ENCODE data around the gene SLC9A3.

Gene SLC9A3

DNA sequence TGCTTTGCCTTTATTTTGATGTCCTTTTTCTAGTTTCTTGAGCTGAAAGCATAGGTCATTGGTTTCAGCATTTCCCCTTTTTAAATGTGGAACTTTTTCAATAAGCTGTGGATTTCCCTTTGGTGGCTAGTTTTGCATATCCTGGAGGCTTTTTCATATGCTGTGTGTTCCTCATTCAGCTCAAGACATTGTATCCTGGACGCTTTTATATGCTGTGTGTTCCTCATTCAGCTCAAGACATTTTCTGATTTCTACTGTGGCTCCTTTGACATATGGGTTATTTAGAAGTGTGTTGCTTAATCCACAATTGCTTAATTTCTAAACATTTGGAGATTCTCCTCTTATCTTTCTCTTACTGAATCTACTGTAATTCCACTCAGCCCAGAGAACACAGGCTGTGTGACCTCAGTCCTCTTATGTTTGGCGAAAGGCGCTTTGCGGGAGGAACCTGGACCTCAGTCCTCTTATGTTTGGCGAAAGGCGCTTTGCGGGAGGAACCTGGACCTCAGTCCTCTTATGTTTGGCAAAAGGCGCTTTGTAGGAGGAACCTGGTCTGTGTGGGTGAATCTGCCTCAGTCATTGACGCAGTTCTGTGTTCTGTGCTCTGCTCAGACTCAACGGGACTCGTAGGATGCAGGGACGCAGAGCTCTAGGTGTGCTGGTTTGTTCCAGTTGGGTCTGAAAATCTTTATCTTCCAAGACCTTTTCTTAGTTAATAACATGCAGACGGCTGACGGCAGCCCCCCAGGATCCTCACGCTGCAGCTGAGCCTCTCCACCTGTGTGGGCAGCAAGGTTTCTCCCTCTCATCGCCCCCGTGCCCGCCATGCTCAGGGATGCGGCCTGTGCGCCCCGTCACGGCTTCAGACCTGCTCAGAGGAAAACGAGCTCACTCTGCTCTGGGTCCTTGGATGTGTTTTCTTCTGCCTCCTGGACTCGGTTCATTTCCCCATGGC lies 6.0 kb upstream of the SLC9A3 start:
- Histone ChIP-seq H3K27ac (ENCODE audit: low read depth, low read length) (no peak overlapping the region), H3K27me3 (ENCODE audit: control insufficient read depth, insufficient read depth, low read length) (peaks cover 60% of the 10 kb centered on the region), H3K9ac (ENCODE audit: low read depth, low read length) (no peak overlapping the region), H3K4me1 (ENCODE audit: control insufficient read depth, insufficient read depth, low read length) (no peaks in the 10 kb centered on the region), H3K4me3 (ENCODE audit: low read depth, low read length) (no peak overlapping the region), H3K36me3 (ENCODE audit: control insufficient read depth, insufficient read depth, low read length) (no peaks in the 10 kb centered on the region), H3K9me3 (ENCODE audit: control insufficient read depth, insufficient read depth, low read length) (no peaks in the 10 kb centered on the region)

GRCh38 chr5:528629-529511 lies 4.6 kb upstream of the SLC9A3 start:
- Histone ChIP-seq H3K27ac (ENCODE audit: low read depth, low read length) (no peak overlapping the region), H3K27me3 (ENCODE audit: control insufficient read depth, insufficient read depth, low read length) (peaks cover 73% of the 10 kb centered on the region), H3K4me1 (ENCODE audit: control insufficient read depth, insufficient read depth, low read length) (no peaks in the 10 kb centered on the region), H3K36me3 (ENCODE audit: control insufficient read depth, insufficient read depth, low read length) (no peaks in the 10 kb centered on the region), H3K9ac (ENCODE audit: low read depth, low read length) (no peak overlapping the region), H3K9me3 (ENCODE audit: control insufficient read depth, insufficient read depth, low read length) (no peaks in the 10 kb centered on the region), H3K4me3 (ENCODE audit: low read depth, low read length) (no peak overlapping the region)

DNA sequence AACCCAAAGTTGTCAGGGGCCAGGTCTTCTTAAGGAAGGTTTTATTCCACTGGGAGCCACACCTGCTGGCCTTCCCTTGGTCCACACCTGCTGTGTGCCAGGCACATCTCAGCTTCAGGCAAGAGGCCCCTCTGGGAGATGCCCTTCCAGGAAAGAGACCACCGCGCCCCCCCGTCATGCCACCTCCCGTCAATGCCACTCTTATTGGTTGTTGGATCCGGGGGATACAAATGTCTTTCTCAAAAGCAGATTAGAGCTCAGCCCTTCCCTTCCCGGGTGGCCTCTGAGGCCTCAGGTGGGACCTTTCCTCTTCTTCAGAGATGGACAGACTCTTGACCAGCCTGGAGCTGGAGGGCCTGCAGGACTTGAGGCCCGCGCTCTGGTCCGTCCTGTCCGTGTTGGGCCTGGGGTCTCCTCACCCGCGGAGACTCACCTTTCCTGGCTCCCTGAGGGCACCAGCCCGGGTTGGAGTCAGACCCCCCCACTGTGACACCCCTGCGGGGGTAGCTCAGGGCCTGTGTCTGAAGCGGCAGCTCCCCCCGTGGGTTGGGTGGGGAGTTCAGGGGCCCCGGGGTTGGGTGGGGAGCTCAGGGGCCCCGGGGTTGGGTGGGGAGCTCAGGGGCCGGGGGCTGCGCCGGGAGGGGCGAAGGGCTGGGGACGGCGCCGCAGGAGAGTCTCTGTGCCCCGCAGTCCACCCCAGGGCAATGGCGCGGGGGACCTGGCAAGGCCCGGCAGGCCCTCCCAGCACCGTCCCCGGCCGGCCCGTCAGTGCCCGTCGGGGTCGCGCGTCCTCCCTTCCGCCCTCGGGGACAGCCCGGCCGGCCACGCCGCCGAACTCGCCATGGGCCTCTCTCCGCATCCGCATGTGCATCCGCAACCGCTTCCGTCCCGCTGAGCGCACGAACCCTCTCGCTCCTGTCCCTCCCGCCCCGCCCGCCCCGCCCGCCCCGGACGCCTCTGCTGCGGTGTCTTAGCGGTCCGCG lies 3.7 kb upstream of the SLC9A3 start:
- Histone ChIP-seq H3K36me3 (ENCODE audit: control insufficient read depth, insufficient read depth, low read length) (no peaks in the 10 kb centered on the region), H3K9ac (ENCODE audit: low read depth, low read length) (no peak overlapping the region), H3K27ac (ENCODE audit: low read depth, low read length) (no peak overlapping the region), H3K4me1 (ENCODE audit: control insufficient read depth, insufficient read depth, low read length) (no peaks in the 10 kb centered on the region), H3K27me3 (ENCODE audit: control insufficient read depth, insufficient read depth, low read length) (peaks cover 82% of the 10 kb centered on the region), H3K4me3 (ENCODE audit: low read depth, low read length) (no peak overlapping the region), H3K9me3 (ENCODE audit: control insufficient read depth, insufficient read depth, low read length) (no peaks in the 10 kb centered on the region)

DNA sequence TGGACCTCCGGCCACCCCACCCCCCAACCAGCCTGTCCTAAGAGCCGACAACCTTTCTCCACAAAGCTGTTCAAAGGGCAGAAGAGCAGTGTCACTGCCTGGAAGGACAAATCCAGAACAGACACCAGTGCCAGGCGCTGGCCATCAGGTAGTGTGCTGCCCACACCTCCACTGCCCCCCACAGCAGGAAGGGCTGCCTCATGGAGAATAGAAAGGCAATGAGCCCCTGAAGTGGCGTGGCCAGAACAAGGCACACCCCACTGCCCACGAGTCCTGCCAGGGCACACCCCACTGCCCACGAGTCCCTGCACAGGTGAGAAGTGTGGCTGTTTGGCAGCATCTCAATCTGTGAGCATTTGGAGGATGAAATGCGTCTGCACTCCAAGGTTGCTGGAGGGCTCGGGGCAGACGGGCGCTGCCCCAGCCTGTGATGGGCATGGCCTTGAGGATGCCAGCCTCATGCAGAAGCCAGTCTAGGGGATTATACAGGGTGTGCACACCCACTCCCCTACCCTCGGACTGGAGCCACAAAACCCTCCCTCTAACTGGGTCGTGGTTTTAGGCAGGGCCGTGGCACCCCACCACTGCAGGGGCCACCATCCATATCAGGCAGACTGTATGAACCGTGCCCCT lies 2.3 kb upstream of the SLC9A3 start:
- Histone ChIP-seq H3K27me3 (ENCODE audit: control insufficient read depth, insufficient read depth, low read length) (peaks cover 96% of the 10 kb centered on the region), H3K9ac (ENCODE audit: low read depth, low read length) (no peak overlapping the region), H3K4me3 (ENCODE audit: low read depth, low read length) (no peak overlapping the region), H3K27ac (ENCODE audit: low read depth, low read length) (no peak overlapping the region), H3K4me1 (ENCODE audit: control insufficient read depth, insufficient read depth, low read length) (peaks cover 3% of the 10 kb centered on the region; the same call in 1 of the 2 replicates), H3K36me3 (ENCODE audit: control insufficient read depth, insufficient read depth, low read length) (no peaks in the 10 kb centered on the region), H3K9me3 (ENCODE audit: control insufficient read depth, insufficient read depth, low read length) (no peaks in the 10 kb centered on the region)

GRCh38 chr5:525916-526315 lies 1.7 kb upstream of the SLC9A3 start:
- Histone ChIP-seq H3K27me3 (ENCODE audit: control insufficient read depth, insufficient read depth, low read length) (peaks cover 96% of the 10 kb centered on the region), H3K36me3 (ENCODE audit: control insufficient read depth, insufficient read depth, low read length) (no peaks in the 10 kb centered on the region)

DNA sequence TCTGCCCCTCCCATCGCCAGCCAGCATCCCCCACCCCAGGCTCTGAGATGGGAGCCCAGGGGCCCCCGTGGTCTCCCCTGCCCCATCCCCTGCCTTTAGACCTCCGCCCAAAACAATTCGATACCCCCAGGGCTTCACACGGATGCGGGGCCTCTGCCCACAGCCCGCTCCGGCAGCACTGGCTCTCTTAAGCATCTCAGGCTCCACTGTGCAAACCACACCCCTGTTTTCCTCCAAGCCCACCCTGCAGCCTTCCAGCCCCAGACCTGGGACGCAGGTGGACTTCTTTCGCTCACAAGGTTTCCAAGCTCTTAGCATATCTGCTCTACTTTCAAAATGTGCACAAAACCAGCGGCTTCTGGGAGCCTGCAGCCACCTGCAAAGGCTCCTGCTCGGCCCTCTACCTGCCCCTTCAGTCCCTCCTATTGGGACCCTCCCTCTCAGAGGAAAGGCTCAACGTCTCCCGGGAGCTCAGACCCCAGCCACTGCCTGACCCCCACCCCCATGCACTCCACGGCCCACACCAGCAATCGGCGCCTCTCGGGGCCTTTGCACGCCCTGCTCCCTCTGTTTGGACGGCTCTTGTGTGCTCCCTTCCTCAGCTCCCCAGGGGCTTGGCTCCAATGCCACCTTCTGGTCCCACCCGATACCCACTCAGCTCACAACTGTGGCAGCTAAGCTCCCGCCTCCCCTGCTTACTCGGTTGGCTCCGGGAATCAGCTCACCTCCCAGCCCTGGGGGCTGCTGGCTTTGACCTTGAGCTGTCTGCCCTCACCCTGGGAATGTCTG lies 918 bp upstream of the SLC9A3 start:
- H3K9me3 ChIP-seq (ENCODE audit: control insufficient read depth, insufficient read depth, low read length), result no peaks in the 10 kb centered on the region
- no peak overlapping the region for H3K4me3 ChIP-seq (ENCODE audit: low read depth, low read length)
- peaks cover 90% of the 10 kb centered on the region for H3K27me3 ChIP-seq (ENCODE audit: control insufficient read depth, insufficient read depth, low read length)
- H3K36me3 ChIP-seq (ENCODE audit: control insufficient read depth, insufficient read depth, low read length), result no peaks in the 10 kb centered on the region
- H3K27ac ChIP-seq (ENCODE audit: low read depth, low read length), result no peak overlapping the region
- no peak overlapping the region for H3K9ac ChIP-seq (ENCODE audit: low read depth, low read length)
- peaks cover 7% of the 10 kb centered on the region; the same call in 1 of the 2 replicates for H3K4me1 ChIP-seq (ENCODE audit: control insufficient read depth, insufficient read depth, low read length)

More at GRCh38 chr5:525916-526315, 1.7 kb upstream of the SLC9A3 start:
- Histone ChIP-seq H3K27ac (ENCODE audit: low read depth, low read length) (no peak overlapping the region), H3K4me3 (ENCODE audit: low read depth, low read length) (no peak overlapping the region), H3K4me1 (ENCODE audit: control insufficient read depth, insufficient read depth, low read length) (peaks cover 7% of the 10 kb centered on the region; the same call in 1 of the 2 replicates), H3K9me3 (ENCODE audit: control insufficient read depth, insufficient read depth, low read length) (no peaks in the 10 kb centered on the region), H3K9ac (ENCODE audit: low read depth, low read length) (no peak overlapping the region)

- no peaks in the 10 kb centered on the region for H3K36me3 ChIP-seq (ENCODE audit: control insufficient read depth, insufficient read depth, low read length)
- peaks cover 7% of the 10 kb centered on the region; the same call in 1 of the 2 replicates for H3K4me1 ChIP-seq (ENCODE audit: control insufficient read depth, insufficient read depth, low read length)
- no peak overlapping the region for H3K27ac ChIP-seq (ENCODE audit: low read depth, low read length)
- no peak overlapping the region for H3K9ac ChIP-seq (ENCODE audit: low read depth, low read length)
- peaks cover 75% of the 10 kb centered on the region for H3K27me3 ChIP-seq (ENCODE audit: control insufficient read depth, insufficient read depth, low read length)
- H3K4me3 ChIP-seq (ENCODE audit: low read depth, low read length), result peak overlapping the region; percentile 50; the same call in 1 of the 2 replicates
- no peaks in the 10 kb centered on the region for H3K9me3 ChIP-seq (ENCODE audit: control insufficient read depth, insufficient read depth, low read length)
Observed at GRCh38 chr5:523441-524222, 617 bp downstream of the SLC9A3 start.

DNA sequence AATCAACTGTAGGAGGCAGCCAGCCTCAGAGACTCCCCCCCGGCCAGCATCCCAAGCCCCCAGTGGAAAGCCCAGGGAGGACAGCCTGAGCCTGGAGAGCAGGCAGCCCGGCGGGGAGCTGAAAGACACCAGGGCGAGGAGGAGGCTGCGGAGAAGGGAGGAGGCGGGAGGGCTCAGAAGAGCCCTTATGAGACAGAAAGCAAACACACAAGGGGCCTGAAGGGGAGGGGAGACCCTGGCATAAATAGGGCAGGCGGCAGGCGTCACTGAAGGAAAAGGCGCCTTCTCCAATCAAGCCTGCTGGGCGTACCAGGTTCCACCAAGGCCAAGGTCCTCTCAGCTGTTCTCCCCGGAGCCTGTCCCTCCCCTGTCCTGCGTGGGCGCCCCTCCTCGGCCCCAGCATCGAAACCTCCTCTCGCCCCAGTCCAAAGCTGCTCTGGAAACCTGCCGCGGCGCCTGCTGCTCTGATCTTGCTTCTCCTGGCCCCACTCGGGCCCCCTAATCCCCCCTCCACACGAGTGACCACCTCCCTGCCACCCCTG lies 1.3 kb downstream of the SLC9A3 start:
- peaks cover 7% of the 10 kb centered on the region; the same call in 1 of the 2 replicates for H3K4me1 ChIP-seq (ENCODE audit: control insufficient read depth, insufficient read depth, low read length)
- peaks cover 70% of the 10 kb centered on the region for H3K27me3 ChIP-seq (ENCODE audit: control insufficient read depth, insufficient read depth, low read length)
- no peak overlapping the region for H3K9ac ChIP-seq (ENCODE audit: low read depth, low read length)
- no peaks in the 10 kb centered on the region for H3K36me3 ChIP-seq (ENCODE audit: control insufficient read depth, insufficient read depth, low read length)
- peak overlapping the region; percentile 50; the same call in 1 of the 2 replicates for H3K4me3 ChIP-seq (ENCODE audit: low read depth, low read length)
- H3K27ac ChIP-seq (ENCODE audit: low read depth, low read length), result no peak overlapping the region
- H3K9me3 ChIP-seq (ENCODE audit: control insufficient read depth, insufficient read depth, low read length), result no peaks in the 10 kb centered on the region

DNA sequence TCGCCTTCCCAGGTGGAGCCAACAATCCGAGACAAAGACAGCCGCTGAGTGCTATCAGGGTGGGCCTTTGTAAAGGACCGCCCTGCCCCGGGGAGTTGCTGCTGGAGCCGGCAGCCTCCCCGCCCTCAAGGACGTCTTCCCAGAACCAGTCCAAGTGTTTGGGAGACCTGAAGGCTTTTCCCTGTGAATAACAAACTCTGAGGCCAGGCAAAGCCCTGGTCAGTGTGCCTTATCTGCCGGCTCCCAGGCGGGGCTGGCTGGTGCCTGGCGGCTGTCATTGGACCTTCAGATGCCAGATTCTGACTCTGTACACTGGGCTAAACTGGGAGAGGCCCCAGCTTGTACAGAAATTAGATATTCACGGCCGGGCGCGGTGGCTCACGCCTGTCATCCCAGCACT lies 2.1 kb downstream of the SLC9A3 start:
- Histone ChIP-seq H3K4me3 (ENCODE audit: low read depth, low read length) (no peak overlapping the region), H3K27me3 (ENCODE audit: control insufficient read depth, insufficient read depth, low read length) (peaks cover 62% of the 10 kb centered on the region), H3K9me3 (ENCODE audit: control insufficient read depth, insufficient read depth, low read length) (no peaks in the 10 kb centered on the region), H3K4me1 (ENCODE audit: control insufficient read depth, insufficient read depth, low read length) (peaks cover 7% of the 10 kb centered on the region; the same call in 1 of the 2 replicates), H3K27ac (ENCODE audit: low read depth, low read length) (no peak overlapping the region), H3K36me3 (ENCODE audit: control insufficient read depth, insufficient read depth, low read length) (no peaks in the 10 kb centered on the region), H3K9ac (ENCODE audit: low read depth, low read length) (no peak overlapping the region)
